ENCODE data around the gene SLC47A2.

SLC47A2 gene

GRCh38 chr17:19641687-19642372, 74.6 kb downstream of the SLC47A2 start:
- Histone ChIP-seq H3K36me3 (replicated peaks; ENCODE audit: low read depth, low read length) (no peaks in the 10 kb centered on the region), H3K79me2 (ENCODE audit: low read length) (no peaks in the 10 kb centered on the region), H3K9me3 (ENCODE audit: insufficient read depth, low read length) (no peaks in the 10 kb centered on the region), H3K4me1 (ENCODE audit: low read length) (no peaks in the 10 kb centered on the region), H3K4me3 (ENCODE audit: low read length) (no peak overlapping the region), H3K9ac (ENCODE audit: low read length) (no peak overlapping the region), H2AFZ (ENCODE audit: low read depth, low read length) (no peak overlapping the region), H4K20me1 (ENCODE audit: insufficient read depth, low read length) (no peaks in the 10 kb centered on the region), H3K27ac (ENCODE audit: low read length) (no peak overlapping the region), H3K4me2 (ENCODE audit: low read length) (no peak overlapping the region), H3K27me3 (ENCODE audit: low read depth, low read length) (no peaks in the 10 kb centered on the region)
- TF ChIP-seq EZH2phosphoT487 (IDR thresholded peaks at IDR 0.05; ENCODE audit: low read depth) (no peak), CTCF (IDR thresholded peaks at IDR 0.05; ENCODE audit: low read depth, low read length) (no peak)

- no peaks in the 10 kb centered on the region for H3K9me3 ChIP-seq (ENCODE audit: insufficient read depth, low read length)
- TF ChIP-seq CTCF (IDR thresholded peaks at IDR 0.05; ENCODE audit: low read depth, low read length), result no peak
- TF ChIP-seq EZH2phosphoT487 (IDR thresholded peaks at IDR 0.05; ENCODE audit: low read depth), result no peak
- no peak overlapping the region for H3K9ac ChIP-seq (ENCODE audit: low read length)
- H3K4me2 ChIP-seq (ENCODE audit: low read length), result no peak overlapping the region
- H3K36me3 ChIP-seq (replicated peaks; ENCODE audit: low read depth, low read length), result no peaks in the 10 kb centered on the region
- no peaks in the 10 kb centered on the region for H4K20me1 ChIP-seq (ENCODE audit: insufficient read depth, low read length)
- H3K27me3 ChIP-seq (ENCODE audit: low read depth, low read length), result no peaks in the 10 kb centered on the region
- H3K4me3 ChIP-seq (ENCODE audit: low read length), result no peak overlapping the region
- no peak overlapping the region for H3K27ac ChIP-seq (ENCODE audit: low read length)
- no peaks in the 10 kb centered on the region for H3K4me1 ChIP-seq (ENCODE audit: low read length)
- no peak overlapping the region for H2AFZ ChIP-seq (ENCODE audit: low read depth, low read length)
- H3K79me2 ChIP-seq (ENCODE audit: low read length), result no peaks in the 10 kb centered on the region
Observed at GRCh38 chr17:19631905-19632304, 84.5 kb downstream of the SLC47A2 start.

GRCh38 chr17:19630661-19631060, 85.7 kb downstream of the SLC47A2 start:
- H3K27ac ChIP-seq (ENCODE audit: low read length), result no peak overlapping the region
- H3K9ac ChIP-seq (ENCODE audit: low read length), result no peak overlapping the region
- H2AFZ ChIP-seq (ENCODE audit: low read depth, low read length), result no peak overlapping the region
- no peaks in the 10 kb centered on the region for H3K79me2 ChIP-seq (ENCODE audit: low read length)
- no peaks in the 10 kb centered on the region for H4K20me1 ChIP-seq (ENCODE audit: insufficient read depth, low read length)
- H3K4me2 ChIP-seq (ENCODE audit: low read length), result no peak overlapping the region
- no peaks in the 10 kb centered on the region for H3K9me3 ChIP-seq (ENCODE audit: insufficient read depth, low read length)
- no peak overlapping the region for H3K4me3 ChIP-seq (ENCODE audit: low read length)
- TF ChIP-seq EZH2phosphoT487 (IDR thresholded peaks at IDR 0.05; ENCODE audit: low read depth), result no peak
- no peak for TF ChIP-seq CTCF (IDR thresholded peaks at IDR 0.05; ENCODE audit: low read depth, low read length)
- H3K36me3 ChIP-seq (replicated peaks; ENCODE audit: low read depth, low read length), result no peaks in the 10 kb centered on the region
- H3K4me1 ChIP-seq (ENCODE audit: low read length), result no peaks in the 10 kb centered on the region
- no peaks in the 10 kb centered on the region for H3K27me3 ChIP-seq (ENCODE audit: low read depth, low read length)

GRCh38 chr17:19630035-19630434, 86.3 kb downstream of the SLC47A2 start:
- Histone ChIP-seq H3K4me2 (ENCODE audit: low read length) (no peak overlapping the region), H3K9me3 (ENCODE audit: insufficient read depth, low read length) (no peaks in the 10 kb centered on the region), H3K9ac (ENCODE audit: low read length) (no peak overlapping the region), H3K36me3 (replicated peaks; ENCODE audit: low read depth, low read length) (no peaks in the 10 kb centered on the region), H3K4me3 (ENCODE audit: low read length) (no peak overlapping the region), H3K27me3 (ENCODE audit: low read depth, low read length) (no peaks in the 10 kb centered on the region), H3K4me1 (ENCODE audit: low read length) (no peaks in the 10 kb centered on the region), H2AFZ (ENCODE audit: low read depth, low read length) (no peak overlapping the region), H4K20me1 (ENCODE audit: insufficient read depth, low read length) (no peaks in the 10 kb centered on the region), H3K79me2 (ENCODE audit: low read length) (no peaks in the 10 kb centered on the region), H3K27ac (ENCODE audit: low read length) (no peak overlapping the region)
- TF ChIP-seq EZH2phosphoT487 (IDR thresholded peaks at IDR 0.05; ENCODE audit: low read depth) (no peak), CTCF (IDR thresholded peaks at IDR 0.05; ENCODE audit: low read depth, low read length) (no peak)
